ENCODE data around the gene PIK3R1.
"Not testable (repeated sequence)": the region's sequence is repeated elsewhere in the genome, so short reads cannot be mapped to it uniquely, and the experiment has no call there.

Gene PIK3R1

GRCh38 chr5:68193481-68194036 lies 22.0 kb upstream of the PIK3R1 start:
- no peak for DNase-seq (ENCODE audit: low read depth)

GRCh38 chr5:68194386-68194785 lies 21.2 kb upstream of the PIK3R1 start:
- DNase-seq (ENCODE audit: low read depth), result no peak

GRCh38 chr5:68195137-68195536 lies 20.4 kb upstream of the PIK3R1 start:
- DNase-seq (ENCODE audit: low read depth), result no peak

- DNase-seq (ENCODE audit: low read depth), result no peak
Observed at GRCh38 chr5:68196876-68197275, 18.7 kb upstream of the PIK3R1 start.

- no peak for DNase-seq (ENCODE audit: low read depth)
Observed at GRCh38 chr5:68200288-68200687, 15.3 kb upstream of the PIK3R1 start.

- not testable (repeated sequence) for DNase-seq (ENCODE audit: low read depth)
Observed at GRCh38 chr5:68210654-68211053, 4.9 kb upstream of the PIK3R1 start.

GRCh38 chr5:68214482-68215207 lies 911 bp upstream of the PIK3R1 start:
- DNase-seq (ENCODE audit: low read depth), result peak; percentile 23

GRCh38 chr5:68215898-68216244 lies 315 bp downstream of the PIK3R1 start:
- DNase-seq (ENCODE audit: low read depth), result no peak

GRCh38 chr5:68216245-68217046 lies 890 bp downstream of the PIK3R1 start:
- DNase-seq (ENCODE audit: low read depth), result peak; percentile 44

GRCh38 chr5:68217047-68217355 lies 1.4 kb downstream of the PIK3R1 start:
- DNase-seq (ENCODE audit: low read depth), result peak; percentile 33

GRCh38 chr5:68217528-68217927 lies 2.0 kb downstream of the PIK3R1 start:
- DNase-seq (ENCODE audit: low read depth), result peak; percentile 29

GRCh38 chr5:68219161-68219816 lies 3.7 kb downstream of the PIK3R1 start:
- no peak for DNase-seq (ENCODE audit: low read depth)

GRCh38 chr5:68220260-68220659 lies 4.7 kb downstream of the PIK3R1 start:
- peak; percentile 46 for DNase-seq (ENCODE audit: low read depth)

GRCh38 chr5:68220914-68221313 lies 5.4 kb downstream of the PIK3R1 start:
- DNase-seq (ENCODE audit: low read depth), result no peak

GRCh38 chr5:68221488-68221887 lies 5.9 kb downstream of the PIK3R1 start:
- no peak for DNase-seq (ENCODE audit: low read depth)

- DNase-seq (ENCODE audit: low read depth), result no peak
Observed at GRCh38 chr5:68222310-68222709, 6.8 kb downstream of the PIK3R1 start.

GRCh38 chr5:68222824-68223354 lies 7.3 kb downstream of the PIK3R1 start:
- DNase-seq (ENCODE audit: low read depth), result no peak

GRCh38 chr5:68223904-68224303 lies 8.3 kb downstream of the PIK3R1 start:
- no peak for DNase-seq (ENCODE audit: low read depth)

GRCh38 chr5:68224509-68225187 lies 9.1 kb downstream of the PIK3R1 start:
- DNase-seq (ENCODE audit: low read depth), result no peak

- DNase-seq (ENCODE audit: low read depth), result peak; percentile 93
Observed at GRCh38 chr5:68225188-68225910, 9.8 kb downstream of the PIK3R1 start.

- DNase-seq (ENCODE audit: low read depth), result no peak
Observed at GRCh38 chr5:68225911-68226545, 10.5 kb downstream of the PIK3R1 start.
